Heart right ventricle (tissue), 16 donors: ENCODE data around the gene HYAL1. TPM values are rescaled to one million over a fixed set of nuclear protein-coding genes. Genes with fewer than 3 reads are reported as not detected.

ENCODE experiments used
- ATAC-seq, 8 donors: fragments of 200-7000 bp; cut with Tn5 transposase; one replicate each; pipeline ENCODE4 v1.9.1; 2020; ENCODE audit warnings: mild to moderate bottlenecking in 8 of 8, moderate library complexity in 8 of 8, moderate number of reproducible peaks in 1 of 8
- DNase-seq, 2 donors: peaks; one replicate each; pipeline ENCODE4 v3.0.0-alpha.2; 2020
- H3K27ac ChIP-seq, 10 donors: fragments of 200-600 bp; sonication (generic) in 2 of 10; one replicate each; pipeline versions ENCODE4 v1.5.0 to v1.8.0; 2020 to 2022; ENCODE audit warnings: mild to moderate bottlenecking in 3 of 10
- H3K27me3 ChIP-seq, 7 donors: fragments of 200-600 bp; one replicate each; pipeline ENCODE4 v1.8.0; 2021 to 2022; ENCODE audit warnings: mild to moderate bottlenecking in 2 of 7
- H3K36me3 ChIP-seq, 9 donors: fragments of 200-600 bp; sonication (generic) in 1 of 9; one replicate each; pipeline versions ENCODE4 v1.5.0 to v1.8.0; 2020 to 2022; ENCODE audit warnings: mild to moderate bottlenecking in 2 of 9
- H3K4me1 ChIP-seq, 9 donors: fragments of 200-600 bp; sonication (generic) in 1 of 9; one replicate each; pipeline versions ENCODE4 v1.5.0 to v1.8.0; 2020 to 2022; ENCODE audit warnings: mild to moderate bottlenecking in 4 of 9
- H3K4me3 ChIP-seq, 10 donors: fragments of 200-600 bp; sonication (generic) in 2 of 10; one replicate each; pipeline versions ENCODE4 v1.5.0 to v1.8.0; 2020 to 2022; ENCODE audit warnings: mild to moderate bottlenecking in 7 of 10, moderate library complexity in 2 of 10
- H3K9me3 ChIP-seq, 11 donors: fragments of 200-600 bp in 10 of 11; sonication (generic) in 2 of 11; one replicate each; pipeline versions ENCODE4 v1.5.0 to v1.8.0; 2013 to 2022; ENCODE audit warnings: mild to moderate bottlenecking in 2 of 11, control low read depth in 1 of 11, moderate library complexity in 1 of 11
- WGBS, 2 donors: extraction: QIAGEN DNeasy Blood & Tissue Kit; methylation state at CpG; one replicate each; pipeline ENCODE4 v1.1.7; 2013; ENCODE audit warnings: inconsistent platforms in 1 of 2; 5-methylcytosine and 5-hydroxymethylcytosine counted together
- intact Hi-C, 10 donors: fragments of 100-400 bp; cut with DNase I; formaldehyde crosslinking; loops; one replicate each; pipeline versions ENCODE4 v1.11.1 to v1.14.2; 2022
- polyA plus RNA-seq, 2 donors: library from polyadenylated mRNA; stranded (reverse); fragments of 200-250 nt; gene quantifications; one replicate each; pipeline ENCODE4 v1.2.3, GENCODE V29; 2013
- total RNA-seq, 10 donors: library from RNA; stranded (reverse); fragmentation: NEBNext Ultra II Directional in 3 of 10; extraction: Animal tissue kit (Norgen Biotek cat#: 25700) in 3 of 10; gene quantifications; one replicate each; pipeline versions ENCODE4 v1.2.1 to v1.2.4, GENCODE V29; 2021 to 2023
- TF ChIP-seq, protein P1 (sequence below), 9 donors: fragments of 200-600 bp; sonication (generic) in 2 of 9; IDR thresholded peaks; one replicate each; pipeline versions ENCODE4 v1.5.0 to v1.8.0; 2021 to 2022; ENCODE audit warnings: antibody characterized with exemption in 9 of 9, mild to moderate bottlenecking in 5 of 9, moderate library complexity in 1 of 9
- donor health status: Arrhythmogenic right ventricular cardiomyopathy.
- donor health status: ischemic (EF 13 %, LVEDD 7.1; RV severe dilation, severe dysfunction).
- donor health status: healthy with polysubstance abuse.
- donor health status: DM: no; HTN: yes; CAD: no.
- donor health status: DM: no; HTN: no; CAD: no.
- donor health status: ischemic (EF 25% LVEDD 6.9; RV normal size, moderate dysfunction).
- donor health status: ischemic (EF 25% LVEDD 5.7; RV mildly dilated, moderate dysfunction).
- donor health status: healthy.
- donor health status: DM: yes; HTN: yes; CAD: no.
- donor health status: Ischemic cardiomyopathy.
- donor health status: ischemic (EF 35%, LVEDD 5.7; RV mildly dilated, moderate dysfunction).
- donor health status: nonischemic (EF 11% LVEDD 7.7; RV severe dilation, severe dysfunction).
- donor health status: DM: yes; HTN: yes; CAD: no.
- donor health status: PGD.
- donor health status: ischemic (EF 29% LVEDD 5.4; RV normal size, mild dysfunction).
- donor health status: nonischemic (EF 23%, LVEDD 6.1; RV moderate dilation, normal function).

Gene HYAL1
- total and polyA plus RNA-seq, 12 donors, result 41.0 to 120 (median 66.7) TPM

DNA sequence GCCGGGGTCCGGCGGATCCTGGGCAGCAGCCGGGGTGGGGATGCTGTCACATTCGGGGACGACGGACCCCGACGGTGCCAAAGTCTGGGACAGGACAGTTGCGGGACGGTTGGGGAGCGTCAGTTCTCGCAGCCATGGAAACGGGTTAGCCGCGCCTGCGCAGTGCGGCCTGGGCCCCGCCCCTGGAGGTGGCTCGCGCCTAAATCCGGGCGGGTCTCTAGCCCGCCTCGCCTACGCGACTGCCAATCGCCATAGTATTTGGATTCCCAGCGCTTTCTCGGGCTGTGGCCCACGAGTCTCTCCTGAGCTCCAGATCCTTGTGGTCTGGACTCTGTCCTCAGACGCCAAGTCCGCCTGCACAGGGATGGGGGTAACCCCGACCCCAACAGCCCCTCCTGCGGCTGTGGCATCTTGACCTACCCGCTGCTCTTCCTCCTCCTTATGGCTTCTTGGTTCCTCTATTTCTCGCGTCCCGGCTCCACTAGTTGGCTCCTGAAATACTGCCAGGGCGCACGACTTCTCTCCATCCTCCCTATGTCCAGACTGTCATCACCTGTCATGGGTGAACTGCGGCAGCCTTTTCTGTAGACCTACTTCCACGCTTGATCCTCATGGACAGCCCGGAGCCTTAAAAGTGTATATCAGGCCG is 42.3 kb upstream of the HYAL1 start, which contains the start of gene ZMYND10:
ZMYND10 (minus strand) TSS at position 147 of the 649 bp plus-strand sequence. CDS start 153 bp downstream, outside the sequence.
- peaks cover 0 to 21% (median 0%) of the 10 kb centered on the region in 9 donors for H3K36me3 ChIP-seq
- peak; percentile 65 to 83 for DNase-seq
- peak within 1 kb of the TSS; percentile 15 to 51 (median 38) for H3K4me3 ChIP-seq
- TF ChIP-seq, protein P1, sequence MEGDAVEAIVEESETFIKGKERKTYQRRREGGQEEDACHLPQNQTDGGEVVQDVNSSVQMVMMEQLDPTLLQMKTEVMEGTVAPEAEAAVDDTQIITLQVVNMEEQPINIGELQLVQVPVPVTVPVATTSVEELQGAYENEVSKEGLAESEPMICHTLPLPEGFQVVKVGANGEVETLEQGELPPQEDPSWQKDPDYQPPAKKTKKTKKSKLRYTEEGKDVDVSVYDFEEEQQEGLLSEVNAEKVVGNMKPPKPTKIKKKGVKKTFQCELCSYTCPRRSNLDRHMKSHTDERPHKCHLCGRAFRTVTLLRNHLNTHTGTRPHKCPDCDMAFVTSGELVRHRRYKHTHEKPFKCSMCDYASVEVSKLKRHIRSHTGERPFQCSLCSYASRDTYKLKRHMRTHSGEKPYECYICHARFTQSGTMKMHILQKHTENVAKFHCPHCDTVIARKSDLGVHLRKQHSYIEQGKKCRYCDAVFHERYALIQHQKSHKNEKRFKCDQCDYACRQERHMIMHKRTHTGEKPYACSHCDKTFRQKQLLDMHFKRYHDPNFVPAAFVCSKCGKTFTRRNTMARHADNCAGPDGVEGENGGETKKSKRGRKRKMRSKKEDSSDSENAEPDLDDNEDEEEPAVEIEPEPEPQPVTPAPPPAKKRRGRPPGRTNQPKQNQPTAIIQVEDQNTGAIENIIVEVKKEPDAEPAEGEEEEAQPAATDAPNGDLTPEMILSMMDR (IDR thresholded peaks at IDR 0.05), result no peak
- peaks cover 16 to 54% (median 37%) of the 10 kb centered on the region in 9 donors for H3K4me1 ChIP-seq
- intact Hi-C loops, result loop anchor here in 8 of 10 donors (2.0 to 10.0 kb wide), 5 partner anchors 197 to 1089 kb away; partner anchors contain the start of gene CISH (in 1 of the 8)
- 7 to 8% methylated on average over 45 of the region's 45 CpGs for WGBS, 2 donors
- H3K27me3 ChIP-seq, result no peaks in the 10 kb centered on the region
- H3K9me3 ChIP-seq, result no peaks in the 10 kb centered on the region
- peak; percentile 17 to 50 (median 34) for ATAC-seq
- H3K27ac ChIP-seq, result peak within 1 kb of the TSS in 3 of 10 donors; percentile 0 to 25 (median 24)

DNA sequence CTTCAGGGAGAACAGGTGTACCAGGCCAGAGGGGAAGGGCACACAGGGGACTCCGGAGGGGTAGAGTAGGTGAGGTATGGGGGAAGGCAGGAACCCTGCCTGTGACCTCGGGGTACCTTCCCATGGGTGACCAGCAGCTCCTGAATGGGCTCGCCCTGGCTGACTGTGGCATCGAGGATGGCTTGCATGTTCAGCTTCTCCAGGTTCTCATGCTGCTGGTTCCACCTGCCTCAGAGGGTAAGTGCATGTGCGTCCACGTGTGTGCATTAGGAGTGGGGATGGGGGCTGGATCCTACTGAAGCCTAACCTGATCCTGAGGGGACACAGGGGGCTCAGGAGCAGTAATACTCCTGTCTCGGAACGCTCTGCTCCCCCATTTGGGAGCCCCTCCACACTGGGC is 41.6 kb upstream of the HYAL1 start:
- 76 to 77% methylated on average over 8 of the region's 8 CpGs for whole genome bisulfite sequencing, 2 donors
- Histone ChIP-seq H3K36me3 (peaks cover 0 to 21% (median 0%) of the 10 kb centered on the region in 9 donors), H3K4me1 (peaks cover 16 to 55% (median 36%) of the 10 kb centered on the region in 9 donors), H3K4me3 (peak overlapping the region in 9 of 10 donors; percentile 21 to 51 (median 39)), H3K27ac (peak overlapping the region in 1 of 10 donors; percentile 24), H3K27me3 (no peaks in the 10 kb centered on the region), H3K9me3 (no peaks in the 10 kb centered on the region)
- TF ChIP-seq, protein P1 (IDR thresholded peaks at IDR 0.05), result no peak
- ATAC-seq, result no peak
- intact Hi-C loops, result loop anchor here in 7 of 10 donors (5.0 to 10.0 kb wide), 4 partner anchors 197 to 1090 kb away; partner anchors contain the start of gene CISH (in 1 of the 7)
- no peak for DNase-seq

DNA sequence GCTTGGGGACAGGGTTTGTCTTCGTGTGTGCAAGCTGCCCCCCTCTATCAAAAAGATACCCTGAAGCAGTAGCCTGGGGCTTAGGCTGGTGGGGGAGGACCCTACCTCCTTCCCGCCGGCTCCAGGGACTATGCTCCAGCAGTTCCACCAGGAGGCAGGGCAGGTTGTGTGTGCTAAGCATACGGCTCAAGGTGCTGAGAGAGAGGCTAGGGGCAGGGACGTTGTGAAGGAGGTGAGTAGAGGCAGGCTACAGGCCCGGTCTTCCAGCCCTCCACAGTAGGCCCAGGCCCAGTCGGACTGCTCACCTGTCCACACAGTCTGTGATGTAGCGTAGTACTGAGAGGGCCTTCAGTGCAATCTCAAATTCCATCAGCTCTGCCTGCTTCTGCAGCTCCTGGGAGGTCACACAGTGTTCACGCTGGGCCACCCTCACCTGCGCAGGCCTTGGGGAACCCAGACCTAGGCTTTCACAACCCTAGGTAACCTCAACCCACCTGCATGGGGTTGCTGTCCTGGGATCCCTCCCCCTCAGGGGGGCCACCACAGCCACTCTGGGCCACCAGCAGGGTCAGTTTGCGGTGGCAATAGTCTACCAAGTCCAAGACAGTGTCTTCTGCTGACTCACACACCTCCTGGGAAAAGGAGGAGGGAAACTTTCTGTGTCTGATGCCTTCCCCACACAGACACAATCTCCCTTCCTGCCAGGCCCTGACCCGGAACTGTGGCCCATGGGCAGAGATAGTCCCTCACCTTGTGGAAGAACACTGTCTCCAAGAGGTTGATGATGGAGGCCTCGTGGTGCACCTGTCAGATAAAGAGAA is 39.6 kb upstream of the HYAL1 start:
- Histone ChIP-seq H3K4me3 (no peak overlapping the region), H3K27me3 (no peaks in the 10 kb centered on the region), H3K27ac (peak overlapping the region in 1 of 10 donors; percentile 40), H3K4me1 (peaks cover 16 to 65% (median 44%) of the 10 kb centered on the region in 9 donors), H3K36me3 (peaks cover 0 to 7% (median 0%) of the 10 kb centered on the region in 9 donors), H3K9me3 (no peaks in the 10 kb centered on the region)
- ATAC-seq (no peak), DNase-seq (no peak)
- 84 to 86% methylated on average over 13 of the region's 13 CpGs for WGBS, 2 donors
- TF ChIP-seq, protein P1 (IDR thresholded peaks at IDR 0.05), result no peak
- intact Hi-C loops, result loop anchor here in 1 of 10 donors (10.0 kb wide), 1 partner anchor 1092 kb away; no protein-coding TSS in a partner anchor
